Neural crest cell (in vitro differentiated cells): ENCODE results near the gene CHD6. TPM values are rescaled to one million over a fixed set of nuclear protein-coding genes. Genes with fewer than 3 reads are reported as not detected.

Experiments used
- DNase-seq: peaks from one replicate; pipeline ENCODE4 v3.0.0; 2021; ENCODE audit warnings: low read depth, mixed read lengths, low spot score
- H3K27ac Mint-ChIP-seq: one replicate; pipeline ENCODE4 v1.8.0; 2021; ENCODE audit warnings: mild to moderate bottlenecking, mixed read lengths; ENCODE audit not compliant: unreplicated experiment
- H3K27me3 Mint-ChIP-seq: 2 replicates; pipeline ENCODE4 v1.8.0; 2021; ENCODE audit warnings: low read depth, mild to moderate bottlenecking, mixed read lengths
- H3K36me3 Mint-ChIP-seq: 2 replicates; pipeline ENCODE4 v1.8.0; 2021; ENCODE audit warnings: low read depth, mild to moderate bottlenecking, mixed read lengths
- H3K4me1 Mint-ChIP-seq: 2 replicates; pipeline ENCODE4 v1.8.0; 2021; ENCODE audit warnings: mixed read lengths
- H3K4me3 Mint-ChIP-seq: one replicate; pipeline ENCODE4 v1.8.0; 2021; ENCODE audit warnings: mild to moderate bottlenecking, mixed read lengths
- H3K9me3 Mint-ChIP-seq: 2 replicates; pipeline ENCODE4 v1.8.0; 2021; ENCODE audit warnings: mixed read lengths
- CTCF ChIP-seq: fragments of 200-600 bp; sonication (generic); conservative IDR thresholded peaks from 2 replicates; pipeline ENCODE4 v1.5.0; 2021; ENCODE audit warnings: antibody characterized with exemption, mild to moderate bottlenecking
- total RNA-seq: library from RNA; stranded (reverse); gene quantifications from 2 replicates; pipeline ENCODE4 v1.2.1, GENCODE V29; 2021

The CHD6 gene
- total RNA-seq, 1 donor from 2014 or later: 51.2 TPM

- TF ChIP-seq CTCF: no peak
- Mint-ChIP-seq H3K27ac (no peak overlapping the region), H3K4me1 (peaks cover 12% of the 10 kb centered on the region), H3K27me3 (no peaks in the 10 kb centered on the region), H3K36me3 (peaks cover 5% of the 10 kb centered on the region), H3K4me3 (no peak overlapping the region), H3K9me3 (no peaks in the 10 kb centered on the region)
- DNase-seq: no peak
Measured at GRCh38 chr20:41607791-41608190, 10.4 kb downstream of the CHD6 start.

GRCh38 chr20:41604002-41604401, 14.2 kb downstream of the CHD6 start:
- Mint-ChIP-seq H3K36me3 (peaks cover 29% of the 10 kb centered on the region), H3K4me3 (no peak overlapping the region), H3K4me1 (peaks cover 7% of the 10 kb centered on the region), H3K27ac (no peak overlapping the region), H3K9me3 (peaks cover 16% of the 10 kb centered on the region), H3K27me3 (no peaks in the 10 kb centered on the region)
- no peak for TF ChIP-seq CTCF
- no peak for DNase-seq

GRCh38 chr20:41601742-41602141, 16.4 kb downstream of the CHD6 start:
- no peak for DNase-seq
- H3K4me1 Mint-ChIP-seq: no peaks in the 10 kb centered on the region
- TF ChIP-seq CTCF: no peak
- H3K27me3 Mint-ChIP-seq: no peaks in the 10 kb centered on the region
- H3K9me3 Mint-ChIP-seq: peaks cover 21% of the 10 kb centered on the region
- no peak overlapping the region for H3K4me3 Mint-ChIP-seq
- peaks cover 39% of the 10 kb centered on the region for H3K36me3 Mint-ChIP-seq
- no peak overlapping the region for H3K27ac Mint-ChIP-seq

GRCh38 chr20:41600926-41601631, 17.1 kb downstream of the CHD6 start:
- Mint-ChIP-seq H3K9me3 (peaks cover 22% of the 10 kb centered on the region), H3K27me3 (no peaks in the 10 kb centered on the region), H3K4me1 (no peaks in the 10 kb centered on the region), H3K27ac (no peak overlapping the region), H3K4me3 (no peak overlapping the region), H3K36me3 (peaks cover 45% of the 10 kb centered on the region)
- TF ChIP-seq CTCF: no peak
- no peak for DNase-seq

GRCh38 chr20:41599699-41600104, 18.5 kb downstream of the CHD6 start:
- H3K4me1 Mint-ChIP-seq: no peaks in the 10 kb centered on the region
- no peak overlapping the region for H3K4me3 Mint-ChIP-seq
- H3K9me3 Mint-ChIP-seq: peaks cover 26% of the 10 kb centered on the region
- H3K27ac Mint-ChIP-seq: no peak overlapping the region
- TF ChIP-seq CTCF: no peak
- no peaks in the 10 kb centered on the region for H3K27me3 Mint-ChIP-seq
- no peak for DNase-seq
- peaks cover 54% of the 10 kb centered on the region for H3K36me3 Mint-ChIP-seq
